GM19351 (cell line): ENCODE results near the gene CAMKMT.
"Not testable (repeated sequence)": the region's sequence is repeated elsewhere in the genome, so short reads cannot be mapped to it uniquely, and the experiment has no call there.

Source experiments
- ATAC-seq: cut with Tn5 transposase; IDR thresholded peaks from one replicate; pipeline ENCODE4 v1.9.1; 2021; ENCODE audit warnings: mild to moderate bottlenecking, moderate library complexity; ENCODE audit not compliant: unreplicated experiment

Gene CAMKMT

DNA sequence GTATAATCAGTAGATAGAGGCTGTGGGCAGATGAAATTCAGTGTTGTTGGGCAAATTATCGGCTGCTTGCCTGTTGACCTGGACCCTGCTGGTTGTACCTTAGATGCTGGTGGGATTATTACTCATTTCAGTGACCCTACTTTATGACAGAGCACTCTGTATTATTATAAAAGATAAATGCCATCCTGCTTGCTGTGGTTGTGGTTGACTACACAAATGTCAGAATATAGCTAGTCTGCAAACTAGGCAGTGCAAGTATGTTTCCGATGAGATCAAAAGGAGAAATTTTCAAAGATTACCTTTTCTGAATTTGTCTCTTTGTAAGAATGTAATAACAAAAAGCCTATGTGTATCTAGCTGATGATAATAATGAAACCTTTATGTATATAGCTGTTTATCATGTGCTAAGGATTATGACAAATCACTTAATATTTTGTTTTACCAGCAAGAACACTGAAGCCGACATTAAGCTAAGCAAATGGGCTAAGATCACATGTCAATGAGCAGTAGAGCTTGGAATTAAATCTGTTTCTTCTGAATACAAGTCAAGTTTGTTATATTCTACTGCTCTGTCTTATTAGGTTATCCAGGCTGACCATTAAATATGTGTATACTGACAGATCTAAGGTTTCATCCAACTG, 219.2 kb downstream of the CAMKMT start:
- ATAC-seq = no peak

DNA sequence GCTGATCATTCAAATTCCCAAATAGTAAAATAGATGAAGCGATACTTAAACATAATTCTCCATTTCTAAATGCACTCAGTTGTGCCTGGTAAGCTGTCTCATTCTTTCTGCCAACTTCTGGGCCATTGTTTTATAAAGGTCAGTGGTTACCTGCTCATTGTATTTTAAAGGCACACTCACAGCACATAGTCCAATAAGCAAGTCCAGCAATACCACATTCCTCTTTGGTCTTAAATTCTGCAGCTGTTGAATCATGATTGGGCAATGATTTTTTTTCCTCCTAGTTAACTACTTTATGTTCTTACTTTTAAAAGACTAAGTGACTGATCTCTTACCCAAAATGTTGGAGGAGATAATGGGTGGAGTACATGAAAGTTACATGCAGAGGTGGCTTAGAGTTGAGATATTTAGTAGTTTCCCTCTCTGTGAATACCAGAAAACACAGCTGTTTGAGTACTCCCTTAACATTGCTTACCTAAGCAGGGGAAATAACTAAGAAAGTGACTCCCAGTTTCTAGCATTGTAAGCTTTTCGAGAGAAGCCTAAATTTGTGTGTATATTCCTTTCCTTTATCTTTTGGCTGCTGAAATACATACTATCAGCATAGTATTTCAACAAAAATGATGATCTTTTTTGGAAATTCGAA, 220.7 kb downstream of the CAMKMT start:
- ATAC-seq = no peak

DNA sequence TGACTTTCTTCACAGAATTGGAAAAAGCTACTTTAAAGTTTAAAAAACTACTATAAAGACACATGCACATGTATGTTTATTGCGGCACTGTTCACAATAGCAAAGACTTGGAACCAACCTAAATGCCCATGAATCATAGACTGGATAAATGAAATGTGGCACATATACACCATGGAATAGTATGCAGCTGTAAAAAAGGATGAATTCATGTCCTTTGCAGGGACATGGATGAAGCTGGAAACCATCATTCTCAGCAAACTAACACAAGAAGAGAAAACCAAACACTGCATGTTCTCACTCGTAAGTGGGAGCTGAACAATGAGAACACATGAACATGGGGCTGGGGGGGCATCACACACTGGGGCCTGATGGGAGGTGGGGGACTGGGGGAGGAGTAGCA, 233.9 kb downstream of the CAMKMT start:
- ATAC-seq = not testable (repeated sequence)

- ATAC-seq = peak; percentile 85
These were observed 235.0 kb downstream of the CAMKMT start for GRCh38 chr2:44596537-44597320.

DNA sequence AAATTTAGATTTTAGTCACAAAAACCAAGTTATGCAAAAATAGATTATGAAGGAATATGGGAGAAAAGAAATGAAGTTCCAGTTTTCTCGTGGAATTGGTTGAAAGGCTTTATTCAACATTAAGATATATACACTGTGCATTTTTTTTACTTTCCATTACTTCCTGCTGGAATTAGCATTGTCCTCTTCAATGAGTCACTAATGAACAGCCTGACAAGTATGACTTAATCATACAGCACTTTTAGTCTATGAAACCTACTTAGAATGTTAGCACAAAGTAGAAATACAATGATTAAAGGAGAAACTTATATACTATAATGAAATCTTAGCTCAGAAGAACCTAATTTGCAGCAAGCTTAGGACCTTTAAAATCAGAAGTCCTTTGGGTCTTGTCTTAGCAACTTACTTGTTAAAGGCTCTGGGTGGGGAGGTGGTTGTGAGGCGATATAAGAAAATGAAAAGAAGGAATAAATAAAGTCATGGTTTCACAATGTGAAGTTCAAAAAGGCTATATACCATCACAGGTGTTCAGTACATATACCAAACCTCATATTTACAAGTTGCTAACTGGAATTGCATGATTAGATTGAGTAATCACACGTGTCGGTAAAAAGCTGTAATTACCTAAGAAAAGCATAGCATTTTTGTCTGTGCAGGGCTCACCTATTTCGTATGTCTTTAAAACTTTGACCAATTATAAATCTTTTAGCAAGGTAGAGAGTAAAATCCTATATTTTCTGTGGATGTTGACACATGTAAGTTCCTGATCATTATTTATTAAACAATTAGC, 236.8 kb downstream of the CAMKMT start:
- ATAC-seq = no peak

DNA sequence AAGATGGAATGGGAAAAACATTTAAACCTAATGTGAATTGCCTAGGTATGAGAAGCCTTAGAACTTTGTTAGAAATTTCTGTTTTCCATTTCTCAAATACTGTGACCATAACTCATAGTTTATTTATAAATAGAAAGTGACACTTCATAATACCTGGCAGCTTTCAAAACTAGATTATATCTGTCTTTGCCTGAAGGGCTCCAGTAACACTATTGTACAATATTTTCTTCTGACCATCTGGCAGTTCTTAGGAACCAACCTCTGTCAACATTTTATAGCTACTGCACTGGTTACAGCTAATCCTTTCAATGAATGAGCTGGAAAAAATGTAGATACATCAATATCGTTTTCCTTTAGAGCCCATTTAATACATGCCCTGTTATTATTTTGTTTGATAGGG, 237.4 kb downstream of the CAMKMT start:
- peak; percentile 48 for ATAC-seq

- ATAC-seq = no peak
These were observed 240.7 kb downstream of the CAMKMT start for GRCh38 chr2:44602446-44602845.

GRCh38 chr2:44605511-44605910, 243.8 kb downstream of the CAMKMT start:
- ATAC-seq = no peak

- ATAC-seq = no peak
These were observed 250.5 kb downstream of the CAMKMT start for GRCh38 chr2:44612276-44612675.

- no peak for ATAC-seq
These were observed 253.2 kb downstream of the CAMKMT start for GRCh38 chr2:44614940-44615339.

DNA sequence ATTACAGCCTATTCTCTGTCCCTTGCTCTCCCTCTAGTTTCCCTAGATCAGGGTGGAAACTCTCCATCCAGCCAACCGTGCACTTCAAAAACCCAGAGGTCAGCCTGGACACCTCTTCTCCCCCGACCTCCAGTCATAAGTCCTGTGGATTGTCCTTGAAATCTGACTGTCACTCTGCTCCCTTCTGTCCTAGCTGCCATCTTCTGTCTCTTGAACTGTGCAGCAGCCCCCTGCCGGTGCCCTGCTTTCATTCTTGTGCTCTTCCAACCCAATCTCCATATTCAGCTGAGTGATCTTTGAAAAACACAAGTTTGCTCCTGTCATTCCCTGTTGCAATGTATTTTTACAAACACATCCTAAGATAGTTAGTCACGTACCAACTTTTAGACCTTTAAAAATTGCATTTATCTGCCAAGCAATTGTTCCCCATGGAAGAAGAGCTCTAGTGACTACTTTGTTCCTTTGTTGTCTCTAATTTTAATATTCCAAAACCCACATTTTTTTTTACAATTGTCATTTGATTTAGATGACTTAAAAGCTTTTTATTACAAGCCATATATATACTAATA, 254.3 kb downstream of the CAMKMT start:
- ATAC-seq = no peak

- peak; percentile 88 for ATAC-seq
These were observed 255.0 kb downstream of the CAMKMT start for GRCh38 chr2:44616667-44617155.

- no peak for ATAC-seq
These were observed 256.7 kb downstream of the CAMKMT start for GRCh38 chr2:44618251-44619023.

GRCh38 chr2:44620189-44620990, 258.6 kb downstream of the CAMKMT start:
- no peak for ATAC-seq

GRCh38 chr2:44623622-44624351, 262.0 kb downstream of the CAMKMT start:
- ATAC-seq = no peak

GRCh38 chr2:44628297-44628696, 266.6 kb downstream of the CAMKMT start:
- ATAC-seq = no peak

DNA sequence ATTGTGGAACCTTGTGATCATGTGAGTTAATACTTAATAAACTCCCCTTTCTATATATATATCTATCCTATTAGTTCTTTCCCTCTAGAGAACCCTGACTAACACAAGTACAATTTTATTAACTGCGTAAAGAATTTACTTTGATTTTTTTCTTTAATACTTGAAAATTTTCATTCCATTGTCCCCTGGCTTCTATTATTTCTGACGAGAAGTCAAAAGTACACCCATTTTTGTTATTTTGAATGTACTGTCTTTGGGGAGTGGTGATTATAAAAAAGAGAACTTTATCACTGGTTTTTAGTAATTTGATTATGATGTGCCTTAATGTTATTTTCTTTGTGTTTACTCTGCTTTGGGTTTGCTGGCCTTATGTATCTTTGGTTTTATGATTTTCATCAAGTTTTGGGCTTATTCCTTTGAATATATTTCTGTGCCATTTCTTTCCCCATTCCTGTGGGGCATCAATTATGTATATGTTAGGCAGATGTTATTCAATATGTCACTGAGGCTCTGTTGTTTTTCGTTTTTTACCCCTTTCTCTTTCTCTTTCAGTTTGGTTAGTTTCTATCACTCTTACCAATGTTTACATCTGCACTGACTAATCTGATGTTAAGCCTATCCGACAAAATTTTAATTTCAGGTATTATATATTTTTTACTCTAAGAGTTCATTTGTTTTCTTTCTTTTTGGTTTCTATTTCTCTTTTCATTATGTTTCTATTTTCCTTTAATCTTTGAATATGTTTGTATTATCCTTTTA, 271.4 kb downstream of the CAMKMT start:
- no peak for ATAC-seq

- no peak for ATAC-seq
These were observed 274.0 kb downstream of the CAMKMT start for GRCh38 chr2:44635725-44636124.
